HepG2 (cell line): ENCODE measurements around the gene HACL1. TPM values are rescaled to one million over a fixed set of nuclear protein-coding genes. Genes with fewer than 3 reads are reported as not detected.

Experiments used
- ATF7-NPFF ChIP-seq: sonication (generic); formaldehyde crosslinking; IDR thresholded peaks from 2 replicates; pipeline ENCODE4 v1.8.1; 2023; ENCODE audit warnings: mild to moderate bottlenecking, low read depth, missing genetic modification reagents, moderate library complexity
- CTCF ChIP-seq: sonication (generic); formaldehyde crosslinking; IDR thresholded peaks from 2 replicates; pipeline ENCODE4 v1.5.0; 2020; ENCODE audit warnings: mild to moderate bottlenecking, missing genetic modification reagents, moderate library complexity
- FLYWCH1 ChIP-seq: sonication (generic); formaldehyde crosslinking; IDR thresholded peaks from 2 replicates; pipeline ENCODE4 v1.8.1; 2023; ENCODE audit warnings: mild to moderate bottlenecking, missing genetic modification reagents
- GATA4 ChIP-seq: sonication (generic); IDR thresholded peaks from 2 replicates; pipeline ENCODE4 v1.6.1; 2016; ENCODE audit warnings: antibody characterized with exemption, low read depth, borderline replicate concordance
- GFI1 ChIP-seq: sonication (generic); formaldehyde crosslinking; IDR thresholded peaks from 2 replicates; pipeline ENCODE4 v1.5.0; 2020; ENCODE audit warnings: missing genetic modification reagents, mild to moderate bottlenecking, borderline replicate concordance
- KDM5A ChIP-seq: fragments of 200-600 bp; sonication (generic); IDR thresholded peaks from 2 replicates; pipeline ENCODE4 v1.7.0; 2018; ENCODE audit warnings: antibody characterized with exemption, mild to moderate bottlenecking, low read length, borderline replicate concordance
- KLF13 ChIP-seq: sonication (generic); formaldehyde crosslinking; IDR thresholded peaks from 2 replicates; pipeline ENCODE4 v1.4.0; 2020; ENCODE audit warnings: mild to moderate bottlenecking, missing genetic modification reagents
- LCORL ChIP-seq, 2 experiments: fragments of 450-650 bp in 1 of 2; sonication (generic) in 1 of 2; formaldehyde crosslinking in 1 of 2; IDR thresholded peaks; 2 replicates each; pipeline versions ENCODE4 v1.5.0 to v1.6.1; 2017 to 2020; ENCODE audit warnings: antibody characterized with exemption in 1 of 2, missing genetic modification reagents in 1 of 2
- PRMT3 ChIP-seq: sonication (generic); formaldehyde crosslinking; IDR thresholded peaks from 2 replicates; pipeline ENCODE4 v1.8.1; 2022; ENCODE audit warnings: low read depth, mild to moderate bottlenecking, moderate library complexity, missing genetic modification reagents, borderline replicate concordance
- RAD21 ChIP-seq: fragments of 450-650 bp; formaldehyde crosslinking; IDR thresholded peaks from 2 replicates; pipeline ENCODE4 v1.5.0; 2020; ENCODE audit warnings: mild to moderate bottlenecking
- SUZ12 ChIP-seq: fragments of 150-350 bp; IDR thresholded peaks from 2 replicates; pipeline ENCODE4 v1.6.1; 2014; ENCODE audit warnings: low read depth, low read length
- TARDBP ChIP-seq: sonication (generic); formaldehyde crosslinking; IDR thresholded peaks from 2 replicates; pipeline ENCODE4 v1.8.0; 2022; ENCODE audit warnings: mild to moderate bottlenecking, missing genetic modification reagents
- TRIM22 ChIP-seq: fragments of 450-650 bp; IDR thresholded peaks from 2 replicates; pipeline ENCODE4 v1.6.1; 2017
- ZFP91 ChIP-seq: sonication (generic); formaldehyde crosslinking; IDR thresholded peaks from 2 replicates; pipeline ENCODE4 v1.9.0; 2022; ENCODE audit warnings: missing genetic modification reagents, mild to moderate bottlenecking, borderline replicate concordance
- ZFY ChIP-seq: sonication (generic); formaldehyde crosslinking; IDR thresholded peaks from 2 replicates; pipeline ENCODE4 v1.4.0; 2020; ENCODE audit warnings: missing genetic modification reagents
- ZMYM4 ChIP-seq: sonication (generic); formaldehyde crosslinking; IDR thresholded peaks from 2 replicates; pipeline ENCODE4 v1.8.1; 2023; ENCODE audit warnings: mild to moderate bottlenecking, missing genetic modification reagents
- ZNF225 ChIP-seq: sonication (generic); formaldehyde crosslinking; IDR thresholded peaks from 2 replicates; pipeline ENCODE4 v1.4.0; 2020; ENCODE audit warnings: mild to moderate bottlenecking, missing genetic modification reagents
- ZNF337 ChIP-seq: sonication (generic); formaldehyde crosslinking; IDR thresholded peaks from 2 replicates; pipeline ENCODE4 v1.5.1; 2020; ENCODE audit warnings: missing genetic modification reagents, low read depth, mild to moderate bottlenecking, borderline replicate concordance
- ZNF446 ChIP-seq: sonication (generic); formaldehyde crosslinking; IDR thresholded peaks from 2 replicates; pipeline ENCODE4 v1.5.0; 2020; ENCODE audit warnings: mild to moderate bottlenecking, missing genetic modification reagents
- ZNF660 ChIP-seq: sonication (generic); formaldehyde crosslinking; IDR thresholded peaks from 2 replicates; pipeline ENCODE4 v1.5.1; 2020; ENCODE audit warnings: mild to moderate bottlenecking, low read depth, missing genetic modification reagents, borderline replicate concordance
- ZNF674 ChIP-seq: sonication (generic); formaldehyde crosslinking; IDR thresholded peaks from 2 replicates; pipeline ENCODE4 v1.5.0; 2020; ENCODE audit warnings: low read depth, mild to moderate bottlenecking, missing genetic modification reagents
- ZSCAN25 ChIP-seq: sonication (generic); formaldehyde crosslinking; IDR thresholded peaks from 2 replicates; pipeline ENCODE4 v1.8.0; 2022; ENCODE audit warnings: mild to moderate bottlenecking, missing genetic modification reagents
- ZZZ3 ChIP-seq: sonication (generic); formaldehyde crosslinking; IDR thresholded peaks from 2 replicates; pipeline ENCODE4 v1.4.0; 2020; ENCODE audit warnings: missing genetic modification reagents, mild to moderate bottlenecking, borderline replicate concordance
- polyA plus RNA-seq, 8 experiments: library from polyadenylated mRNA; depleted of rRNA in 3 of 8; stranded (reverse) in 7 of 8; unstranded in 1 of 8; fragments of >200 nt; fragmentation: Illumina TruSeq in 4 of 8; extraction: Trizol in 4 of 8; gene quantifications; 2 replicates each; pipeline versions ENCODE4 v1.2.1 to v1.2.3, GENCODE V29; 2011 to 2016; ENCODE audit warnings: low read depth in 4 of 8, missing spikeins in 1 of 8, mixed read lengths in 1 of 8; ENCODE audit not compliant: insufficient read depth in 1 of 8
- total RNA-seq, 5 experiments: library from RNA; depleted of rRNA; stranded (reverse); fragments of >200 nt; fragmentation: Illumina TruSeq; extraction: Trizol; gene quantifications; 2 replicates each; pipeline ENCODE4 v1.2.3, GENCODE V29; 2016; ENCODE audit warnings: low read depth in 1 of 5
- TF ChIP-seq, protein P1 (sequence below): IDR thresholded peaks from 2 replicates; pipeline ENCODE4 v1.6.1; 2016; ENCODE audit warnings: low read depth

The HACL1 gene
- total and polyA plus RNA-seq, 2 of the 13 experiments (the other 11 are each of a cell fraction or from before 2014, with no cell fraction given), result 22.1 to 25.7 TPM

GRCh38 chr3:15601399-15602145 is at the start of gene HACL1, which contains the start of gene BTD (continued):
- no peak; the same call in 1 of the 2 replicates for TF ChIP-seq PRMT3
- TF ChIP-seq GFI1 (CRISPR knock-in tag), result peak; percentile 86
- no peak for TF ChIP-seq ZNF446 (CRISPR knock-in tag)
- TF ChIP-seq ZFY (CRISPR knock-in tag), result peak; percentile 56
- TF ChIP-seq FLYWCH1 (CRISPR knock-in tag), result no peak
- TF ChIP-seq ZNF337 (CRISPR knock-in tag), result 0 out of 2 replicates have a peak, but pooled peaks have one; percentile 8
- no peak for TF ChIP-seq ZNF225 (CRISPR knock-in tag)
- no peak for TF ChIP-seq ATF7-NPFF (CRISPR knock-in tag)
- TF ChIP-seq TRIM22, result no peak
- TF ChIP-seq, protein P1, sequence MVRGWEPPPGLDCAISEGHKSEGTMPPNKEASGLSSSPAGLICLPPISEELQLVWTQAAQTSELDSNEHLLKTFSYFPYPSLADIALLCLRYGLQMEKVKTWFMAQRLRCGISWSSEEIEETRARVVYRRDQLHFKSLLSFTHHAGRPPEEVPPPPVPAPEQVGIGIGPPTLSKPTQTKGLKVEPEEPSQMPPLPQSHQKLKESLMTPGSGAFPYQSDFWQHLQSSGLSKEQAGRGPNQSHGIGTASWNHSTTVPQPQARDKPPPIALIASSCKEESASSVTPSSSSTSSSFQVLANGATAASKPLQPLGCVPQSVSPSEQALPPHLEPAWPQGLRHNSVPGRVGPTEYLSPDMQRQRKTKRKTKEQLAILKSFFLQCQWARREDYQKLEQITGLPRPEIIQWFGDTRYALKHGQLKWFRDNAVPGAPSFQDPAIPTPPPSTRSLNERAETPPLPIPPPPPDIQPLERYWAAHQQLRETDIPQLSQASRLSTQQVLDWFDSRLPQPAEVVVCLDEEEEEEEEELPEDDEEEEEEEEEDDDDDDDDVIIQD, result peak; percentile 92
- peak; percentile 48; the same call in 1 of the 2 replicates for TF ChIP-seq GATA4
- TF ChIP-seq TARDBP, result peak; percentile 51; the same call in 1 of the 2 replicates
- no peak for TF ChIP-seq ZSCAN25 (CRISPR knock-in tag)
- no peak for TF ChIP-seq RAD21 (CRISPR knock-in tag)
- TF ChIP-seq SUZ12, result peak; percentile 43
- TF ChIP-seq ZNF660 (CRISPR knock-in tag), result no peak
- no peak for TF ChIP-seq ZNF674
- TF ChIP-seq LCORL (IDR thresholded peaks at IDR 0.05), result no peak
- TF ChIP-seq LCORL (CRISPR knock-in tag; IDR thresholded peaks at IDR 0.05), result peak; percentile 55
- peak; percentile 98 for TF ChIP-seq ZMYM4
- peak; percentile 90; the same call in 1 of the 2 replicates for TF ChIP-seq ZFP91
- TF ChIP-seq CTCF, result peak; percentile 60
- TF ChIP-seq ZZZ3 (CRISPR knock-in tag), result peak; percentile 56; the same call in 1 of the 2 replicates
- no peak for TF ChIP-seq KLF13 (CRISPR knock-in tag)
- peak; percentile 82; the same call in 1 of the 2 replicates for TF ChIP-seq KDM5A
